Choroid plexus epithelial cell (primary cell): ENCODE results near the gene WNK2.
"Not testable (repeated sequence)": the region's sequence is repeated elsewhere in the genome, so short reads cannot be mapped to it uniquely, and the experiment has no call there.

Experiments used
- DNase-seq: peaks from one replicate; pipeline ENCODE4 v3.0.0-alpha.2; 2010; ENCODE audit warnings: low read depth
- H3K4me3 ChIP-seq: 2 replicates; pipeline ENCODE4 v1.5.1; 2011; ENCODE audit warnings: low read depth, mild to moderate bottlenecking, control low read depth, low read length, moderate library complexity
- CTCF ChIP-seq: conservative IDR thresholded peaks from 2 replicates; pipeline ENCODE4 v1.5.1; 2011; ENCODE audit warnings: low read depth, mild to moderate bottlenecking, control low read depth, inconsistent platforms, low read length, moderate library complexity

Gene WNK2

GRCh38 chr9:93141771-93142483, 42.0 kb upstream of the WNK2 start:
- no peak for DNase-seq
- H3K4me3 ChIP-seq: no peak overlapping the region
- TF ChIP-seq CTCF: no peak

GRCh38 chr9:93143830-93144530, 40.0 kb upstream of the WNK2 start:
- H3K4me3 ChIP-seq: no peak overlapping the region
- DNase-seq: no peak
- TF ChIP-seq CTCF: no peak

- not testable (repeated sequence) for DNase-seq
These were observed 37.2 kb upstream of the WNK2 start for GRCh38 chr9:93146696-93147095.

GRCh38 chr9:93147632-93148031, 36.3 kb upstream of the WNK2 start:
- TF ChIP-seq CTCF: no peak
- no peak for DNase-seq
- no peak overlapping the region for H3K4me3 ChIP-seq

More at GRCh38 chr9:93146696-93147095, 37.2 kb upstream of the WNK2 start:
- H3K4me3 ChIP-seq: not testable (repeated sequence)

- no peak for TF ChIP-seq CTCF
- H3K4me3 ChIP-seq: no peak overlapping the region
- DNase-seq: no peak
These were observed 35.2 kb upstream of the WNK2 start for GRCh38 chr9:93148721-93149120.

- no peak overlapping the region for H3K4me3 ChIP-seq
- no peak for TF ChIP-seq CTCF
These were observed 34.6 kb upstream of the WNK2 start for GRCh38 chr9:93149361-93149760.

GRCh38 chr9:93151097-93151784, 32.7 kb upstream of the WNK2 start:
- DNase-seq: no peak
- H3K4me3 ChIP-seq: no peak overlapping the region
- no peak for TF ChIP-seq CTCF

More at GRCh38 chr9:93149361-93149760, 34.6 kb upstream of the WNK2 start:
- no peak for DNase-seq
